Upper lobe of left lung (tissue), 6 donors: ENCODE data around the gene FBXW8. TPM values are rescaled to one million over a fixed set of nuclear protein-coding genes. Genes with fewer than 3 reads are reported as not detected.

Experiments used
- ATAC-seq, 2 donors: fragments of 200-7000 bp; cut with Tn5 transposase; one replicate each; pipeline ENCODE4 v1.9.1; 2022; ENCODE audit warnings: mild to moderate bottlenecking in 2 of 2, moderate library complexity in 2 of 2; ENCODE audit not compliant: low FRiP score in 2 of 2
- DNase-seq, 2 donors: peaks; one replicate each; pipeline ENCODE4 v3.0.0-alpha.2; 2019 to 2020
- H3K27ac ChIP-seq, 4 donors: fragments of 200-600 bp; sonication (generic); one replicate each; pipeline ENCODE4 v1.5.1; 2016 to 2019
- H3K27me3 ChIP-seq, 4 donors: fragments of 200-600 bp; sonication (generic); one replicate each; pipeline ENCODE4 v1.5.1; 2017 to 2019
- H3K36me3 ChIP-seq, 4 donors: fragments of 200-600 bp; sonication (generic); one replicate each; pipeline ENCODE4 v1.5.1; 2016 to 2019
- H3K4me1 ChIP-seq, 4 donors: fragments of 200-600 bp; sonication (generic); one replicate each; pipeline ENCODE4 v1.5.1; 2018 to 2019
- H3K4me3 ChIP-seq, 4 donors: fragments of 200-600 bp; sonication (generic); one replicate each; pipeline ENCODE4 v1.5.1; 2017 to 2019; ENCODE audit warnings: mild to moderate bottlenecking in 2 of 4, moderate library complexity in 1 of 4
- H3K9me3 ChIP-seq, 4 donors: fragments of 200-600 bp; sonication (generic); one replicate each; pipeline ENCODE4 v1.5.1; 2018 to 2019
- EP300 ChIP-seq, 4 donors: sonication (generic); formaldehyde crosslinking; IDR thresholded peaks; one replicate each; pipeline ENCODE4 v1.5.1; 2017; ENCODE audit warnings: antibody characterized with exemption in 4 of 4, control low read depth in 2 of 4
- POLR2A ChIP-seq, 4 donors: fragments of 450-650 bp; IDR thresholded peaks; one replicate each; pipeline ENCODE4 v1.5.1; 2016 to 2017; ENCODE audit warnings: antibody characterized with exemption in 4 of 4, mild to moderate bottlenecking in 2 of 4
- POLR2AphosphoS5 ChIP-seq, 2 donors: sonication (generic); formaldehyde crosslinking; IDR thresholded peaks; one replicate each; pipeline ENCODE4 v1.5.1; 2017; ENCODE audit warnings: antibody characterized with exemption in 2 of 2
- WGBS, 2 donors: methylation state at CpG; one replicate each; pipeline ENCODE4 v1.1.5; 2017 to 2018; 5-methylcytosine and 5-hydroxymethylcytosine counted together
- total RNA-seq, 6 donors: library from RNA; depleted of rRNA in 4 of 6; stranded (reverse); fragments of >200 nt in 4 of 6; gene quantifications; one replicate each; pipeline versions ENCODE4 v1.1.0 to v1.2.1, GENCODE V29; 2016 to 2021
- TF ChIP-seq, protein P1 (sequence below), 6 experiments: fragments of 450-650 bp in 4 of 6; fragments of 200-600 bp in 2 of 6; sonication (generic) in 2 of 6; IDR thresholded peaks; one replicate each; pipeline ENCODE4 v1.5.1; 2016 to 2019; ENCODE audit warnings: antibody characterized with exemption in 6 of 6
- donor health status: DM: no; HTN: no; CAD: no; lungs with moderate emphysema.
- donor health status: DM: no; HTN: yes; CAD: no; lungs with severe emphysema.

Gene FBXW8
- total RNA-seq, 6 donors from 2014 or later: 14.7 to 52.4 (median 18.6) TPM

DNA sequence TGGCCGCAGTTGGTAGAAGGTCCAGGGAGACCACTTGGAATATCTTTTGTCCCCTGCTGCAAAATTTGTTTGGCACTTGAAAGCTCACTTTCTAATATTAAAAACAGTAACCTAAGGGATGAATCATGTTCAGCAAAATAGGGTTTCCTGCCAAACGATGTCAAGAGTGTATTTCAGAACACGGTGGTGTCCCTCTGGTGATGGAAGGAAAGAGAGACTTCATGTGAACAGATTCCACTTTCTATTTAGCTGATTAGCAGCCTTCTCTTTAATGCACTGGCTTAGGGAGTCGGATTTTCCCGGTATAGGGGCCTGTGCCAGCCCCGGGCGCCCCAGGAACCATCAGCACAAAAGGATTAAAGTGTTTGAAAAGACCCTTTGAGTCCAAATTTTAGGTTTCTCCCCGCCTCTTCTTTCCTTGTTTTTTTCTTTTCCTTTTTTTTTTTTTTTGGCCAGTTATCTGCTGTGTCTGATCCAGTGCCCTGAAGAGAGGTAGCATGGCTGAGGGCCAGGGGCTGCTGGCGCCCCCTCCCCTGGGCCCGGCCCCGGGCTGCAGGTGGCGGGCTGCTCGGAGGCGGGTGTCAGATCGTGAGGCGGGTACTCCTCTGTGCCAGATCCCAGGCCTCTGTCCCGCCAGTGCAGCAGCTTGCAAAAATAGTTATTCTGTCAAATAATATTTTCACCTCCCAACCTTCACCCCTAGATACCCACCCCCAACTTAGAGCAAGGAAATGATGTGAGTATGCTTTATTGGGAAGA lies 100.1 kb downstream of the FBXW8 start:
- TF ChIP-seq EP300 (IDR thresholded peaks at IDR 0.05) (no peak), POLR2A (IDR thresholded peaks at IDR 0.05) (no peak), POLR2AphosphoS5 (IDR thresholded peaks at IDR 0.05) (no peak)
- TF ChIP-seq, protein P1, sequence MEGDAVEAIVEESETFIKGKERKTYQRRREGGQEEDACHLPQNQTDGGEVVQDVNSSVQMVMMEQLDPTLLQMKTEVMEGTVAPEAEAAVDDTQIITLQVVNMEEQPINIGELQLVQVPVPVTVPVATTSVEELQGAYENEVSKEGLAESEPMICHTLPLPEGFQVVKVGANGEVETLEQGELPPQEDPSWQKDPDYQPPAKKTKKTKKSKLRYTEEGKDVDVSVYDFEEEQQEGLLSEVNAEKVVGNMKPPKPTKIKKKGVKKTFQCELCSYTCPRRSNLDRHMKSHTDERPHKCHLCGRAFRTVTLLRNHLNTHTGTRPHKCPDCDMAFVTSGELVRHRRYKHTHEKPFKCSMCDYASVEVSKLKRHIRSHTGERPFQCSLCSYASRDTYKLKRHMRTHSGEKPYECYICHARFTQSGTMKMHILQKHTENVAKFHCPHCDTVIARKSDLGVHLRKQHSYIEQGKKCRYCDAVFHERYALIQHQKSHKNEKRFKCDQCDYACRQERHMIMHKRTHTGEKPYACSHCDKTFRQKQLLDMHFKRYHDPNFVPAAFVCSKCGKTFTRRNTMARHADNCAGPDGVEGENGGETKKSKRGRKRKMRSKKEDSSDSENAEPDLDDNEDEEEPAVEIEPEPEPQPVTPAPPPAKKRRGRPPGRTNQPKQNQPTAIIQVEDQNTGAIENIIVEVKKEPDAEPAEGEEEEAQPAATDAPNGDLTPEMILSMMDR (IDR thresholded peaks at IDR 0.05): no peak
- WGBS, 2 donors: 90 to 92% methylated on average over 17 of the region's 17 CpGs
- no peak for ATAC-seq
- Histone ChIP-seq H3K27me3 (no peaks in the 10 kb centered on the region), H3K4me3 (no peak overlapping the region), H3K27ac (no peak overlapping the region), H3K36me3 (peaks cover 0 to 54% (median 20%) of the 10 kb centered on the region in 4 donors), H3K9me3 (peaks cover 0 to 5% (median 1%) of the 10 kb centered on the region in 4 donors), H3K4me1 (no peaks in the 10 kb centered on the region)
- DNase-seq: peak in 1 of 2 donors; percentile 58

GRCh38 chr12:117011988-117012805 lies 101.4 kb downstream of the FBXW8 start:
- Histone ChIP-seq H3K4me1 (no peaks in the 10 kb centered on the region), H3K27me3 (no peaks in the 10 kb centered on the region), H3K9me3 (peaks cover 0 to 5% (median 1%) of the 10 kb centered on the region in 4 donors), H3K36me3 (peaks cover 0 to 44% (median 15%) of the 10 kb centered on the region in 4 donors), H3K4me3 (no peak overlapping the region), H3K27ac (no peak overlapping the region)
- TF ChIP-seq, protein P1 (IDR thresholded peaks at IDR 0.05): no peak
- TF ChIP-seq EP300 (IDR thresholded peaks at IDR 0.05) (no peak), POLR2A (IDR thresholded peaks at IDR 0.05) (no peak), POLR2AphosphoS5 (IDR thresholded peaks at IDR 0.05) (no peak)
- DNase-seq: no peak
- ATAC-seq: no peak
- WGBS, 2 donors: 79 to 83% methylated on average over 4 of the region's 4 CpGs

DNA sequence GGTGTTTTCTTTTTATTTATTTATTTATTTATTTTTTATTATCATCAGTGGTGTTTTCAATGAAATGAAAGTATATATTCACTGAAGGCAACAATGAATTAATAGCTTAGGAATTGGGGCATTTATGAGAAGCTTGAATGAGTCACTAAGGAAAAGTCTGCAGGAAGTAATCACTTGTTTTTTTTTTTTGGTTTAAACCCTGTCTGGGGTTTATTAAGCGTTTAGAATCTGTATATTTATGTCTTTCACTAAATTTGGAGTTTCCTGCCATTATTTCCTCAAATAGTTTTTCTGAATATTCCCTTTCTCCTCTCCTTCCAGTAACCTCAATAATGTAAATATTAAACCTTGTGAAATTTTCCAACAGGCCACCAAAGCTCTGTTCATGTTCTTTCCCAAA lies 103.0 kb downstream of the FBXW8 start:
- TF ChIP-seq EP300 (IDR thresholded peaks at IDR 0.05) (no peak), POLR2A (IDR thresholded peaks at IDR 0.05) (no peak), POLR2AphosphoS5 (IDR thresholded peaks at IDR 0.05) (no peak)
- TF ChIP-seq, protein P1 (IDR thresholded peaks at IDR 0.05): no peak
- Histone ChIP-seq H3K9me3 (peaks cover 0 to 5% (median 1%) of the 10 kb centered on the region in 4 donors), H3K36me3 (peaks cover 0 to 43% (median 17%) of the 10 kb centered on the region in 4 donors), H3K4me3 (no peak overlapping the region), H3K27me3 (no peaks in the 10 kb centered on the region), H3K27ac (no peak overlapping the region), H3K4me1 (no peaks in the 10 kb centered on the region)
- DNase-seq (no peak), ATAC-seq (no peak)
- WGBS, 2 donors: 79 to 80% methylated on average over 1 of the region's 1 CpG

DNA sequence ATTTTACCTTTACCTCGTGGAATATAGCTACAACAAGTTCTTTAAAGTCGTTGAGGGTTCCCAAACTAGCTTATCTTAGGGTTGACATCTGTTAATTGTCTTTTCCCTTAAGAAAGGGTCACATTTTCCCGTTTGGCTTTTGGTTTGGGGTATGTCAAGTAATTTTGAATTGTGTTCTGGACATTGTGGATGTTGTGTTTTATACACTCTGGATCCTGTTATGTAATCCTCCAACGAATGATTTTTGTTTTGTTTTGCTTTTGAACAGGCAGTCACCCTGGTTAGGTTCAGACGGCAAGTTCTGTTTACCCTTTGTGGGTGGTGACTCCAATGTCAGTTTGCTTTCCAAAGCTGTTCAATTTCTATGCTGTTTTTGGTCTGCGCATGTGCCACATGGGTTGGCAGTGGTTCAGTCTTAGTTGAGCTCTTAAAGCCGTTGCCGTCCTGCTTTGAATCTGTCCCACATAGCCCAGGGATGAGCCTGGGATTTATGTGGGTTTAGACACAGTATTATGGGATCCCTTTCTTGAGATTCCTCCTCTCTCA lies 103.7 kb downstream of the FBXW8 start:
- TF ChIP-seq, protein P1 (IDR thresholded peaks at IDR 0.05): no peak
- TF ChIP-seq EP300 (IDR thresholded peaks at IDR 0.05) (no peak), POLR2A (IDR thresholded peaks at IDR 0.05) (no peak), POLR2AphosphoS5 (IDR thresholded peaks at IDR 0.05) (no peak)
- peaks cover 0 to 48% (median 17%) of the 10 kb centered on the region in 4 donors for H3K36me3 ChIP-seq
- H3K27ac ChIP-seq: no peak overlapping the region
- H3K9me3 ChIP-seq: peaks cover 0 to 5% (median 1%) of the 10 kb centered on the region in 4 donors
- H3K27me3 ChIP-seq: no peaks in the 10 kb centered on the region
- ATAC-seq (no peak), DNase-seq (no peak)
- H3K4me1 ChIP-seq: no peaks in the 10 kb centered on the region
- no peak overlapping the region for H3K4me3 ChIP-seq
- WGBS, 2 donors: 91 to 93% methylated on average over 8 of the region's 8 CpGs
